Activated naive CD4-positive, alpha-beta T cell treated with anti-CD3 and anti-CD28 coated beads, Interleukin-2, amount 50 U/mL, for 16 hours (primary cell): ENCODE results near the gene UACA.

Source experiments
- DNase-seq: peaks from one replicate; pipeline ENCODE4 v3.0.0-alpha.2; 2020

Gene UACA

GRCh38 chr15:70659662-70660061 is 103.7 kb downstream of the UACA start:
- DNase-seq = no peak

GRCh38 chr15:70658641-70659040 is 104.7 kb downstream of the UACA start:
- DNase-seq = no peak

GRCh38 chr15:70653426-70653825 is 109.9 kb downstream of the UACA start:
- no peak for DNase-seq

- no peak for DNase-seq
Measured at GRCh38 chr15:70652341-70652740, 111.0 kb downstream of the UACA start.

GRCh38 chr15:70651303-70651845 is 112.0 kb downstream of the UACA start:
- DNase-seq = no peak

- no peak for DNase-seq
Measured at GRCh38 chr15:70650567-70651302, 112.6 kb downstream of the UACA start.

- no peak for DNase-seq
Measured at GRCh38 chr15:70647396-70647795, 116.0 kb downstream of the UACA start.

GRCh38 chr15:70646169-70646568 is 117.2 kb downstream of the UACA start:
- DNase-seq = no peak

- no peak for DNase-seq
Measured at GRCh38 chr15:70643783-70644125, 119.6 kb downstream of the UACA start.

GRCh38 chr15:70643106-70643782 is 120.1 kb downstream of the UACA start:
- no peak for DNase-seq

- no peak for DNase-seq
Measured at GRCh38 chr15:70636540-70637165, 126.7 kb downstream of the UACA start.

GRCh38 chr15:70635895-70636294 is 127.5 kb downstream of the UACA start:
- DNase-seq = no peak

GRCh38 chr15:70633991-70634390 is 129.4 kb downstream of the UACA start:
- no peak for DNase-seq

- no peak for DNase-seq
Measured at GRCh38 chr15:70633103-70633831, 130.1 kb downstream of the UACA start.

- no peak for DNase-seq
Measured at GRCh38 chr15:70632491-70633102, 130.8 kb downstream of the UACA start.

GRCh38 chr15:70632079-70632478 is 131.3 kb downstream of the UACA start:
- no peak for DNase-seq

GRCh38 chr15:70629735-70630273 is 133.6 kb downstream of the UACA start:
- DNase-seq = no peak

GRCh38 chr15:70628549-70628896 is 134.8 kb downstream of the UACA start:
- DNase-seq = no peak

GRCh38 chr15:70627734-70628548 is 135.4 kb downstream of the UACA start:
- no peak for DNase-seq

GRCh38 chr15:70627322-70627721 is 136.0 kb downstream of the UACA start:
- DNase-seq = no peak

GRCh38 chr15:70625438-70625837 is 137.9 kb downstream of the UACA start:
- DNase-seq = no peak

GRCh38 chr15:70625011-70625410 is 138.3 kb downstream of the UACA start:
- no peak for DNase-seq
